HG02798 (cell line): ENCODE data around the gene EEF1A2.

Experiments
- ATAC-seq: cut with Tn5 transposase; IDR thresholded peaks from one replicate; pipeline ENCODE4 v1.9.1; 2021; ENCODE audit warnings: mild to moderate bottlenecking; ENCODE audit not compliant: unreplicated experiment, poor library complexity

Gene EEF1A2

GRCh38 chr20:63501818-63502670, 3.2 kb upstream of the EEF1A2 start:
- ATAC-seq, result no peak

DNA sequence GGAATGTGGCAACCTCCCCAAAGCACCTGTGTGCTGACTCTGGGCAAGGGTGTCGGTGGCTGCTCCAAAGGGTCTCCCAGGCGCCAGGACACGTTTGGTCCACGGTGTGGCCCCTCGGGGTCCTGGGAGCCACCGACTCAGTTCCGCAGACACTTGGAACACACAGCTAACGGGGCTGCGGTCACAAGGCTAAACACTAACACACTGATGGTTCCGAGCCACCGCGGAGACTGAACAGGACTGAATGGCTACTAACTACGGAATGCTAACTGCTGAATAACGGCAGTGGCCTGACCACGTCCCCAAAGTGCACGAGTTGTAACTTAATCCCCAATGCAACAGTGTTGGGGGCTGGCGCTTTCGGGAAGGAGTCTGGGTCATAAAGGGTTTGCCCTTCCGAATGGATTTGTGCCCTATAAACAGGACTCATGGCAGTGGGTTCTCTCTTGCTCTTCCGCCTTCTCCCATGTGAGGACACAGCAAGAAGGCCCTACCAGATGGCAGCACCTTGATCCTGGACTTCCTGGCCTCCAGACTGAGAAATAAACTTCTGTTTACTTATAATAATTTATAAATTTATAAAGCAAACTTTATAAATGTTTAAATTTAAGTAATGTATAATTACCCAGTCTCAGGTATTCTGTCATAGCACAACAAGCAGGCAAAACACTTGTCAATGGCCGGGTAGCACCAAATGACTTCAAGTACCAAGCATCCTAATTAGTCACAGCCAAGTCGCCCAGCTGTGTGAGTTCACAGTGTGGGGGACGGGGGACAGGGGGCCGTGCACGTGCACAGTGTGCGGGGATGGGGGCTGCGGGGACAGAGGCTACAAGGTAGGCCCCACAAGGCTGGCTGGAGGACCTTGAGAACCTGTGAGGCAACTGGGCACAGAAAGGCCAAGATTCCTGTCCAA, 2.3 kb upstream of the EEF1A2 start:
- ATAC-seq, result no peak

DNA sequence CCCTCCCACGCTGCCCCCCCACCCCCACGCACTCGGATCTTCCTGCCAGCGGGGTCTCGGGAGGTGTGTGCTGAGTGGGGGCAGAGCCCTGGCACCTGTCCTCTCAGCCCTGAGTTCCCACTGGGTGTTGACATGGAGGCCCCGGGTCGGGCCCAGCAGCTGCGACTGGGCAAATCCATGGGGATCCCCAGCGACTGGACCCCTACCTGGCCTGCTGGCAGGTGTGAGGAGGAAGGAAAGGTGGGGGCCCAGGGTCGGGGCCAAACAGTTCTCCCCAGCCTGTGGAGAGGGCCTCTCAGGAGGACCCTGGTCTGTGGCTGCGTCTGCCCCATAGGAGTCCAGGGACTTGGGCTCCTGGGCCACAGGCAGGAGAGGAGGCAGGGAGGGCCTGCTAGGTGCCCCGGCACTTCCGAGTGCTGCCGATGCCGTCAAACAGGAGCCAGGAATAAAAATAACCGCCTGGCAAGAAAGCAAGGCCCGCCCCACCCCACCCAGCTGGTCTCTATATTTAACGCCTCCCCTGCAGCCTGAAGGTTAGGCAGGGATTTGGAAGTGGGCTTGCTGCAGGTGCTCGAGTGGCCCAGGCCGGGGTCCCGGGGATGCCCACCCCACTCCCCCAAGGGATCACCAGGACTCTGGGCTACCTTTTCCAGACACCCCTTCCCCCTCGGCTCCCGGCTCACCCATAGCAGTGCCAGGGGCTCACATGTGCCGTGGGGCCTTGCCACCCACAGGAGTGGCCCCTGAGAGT, 1.4 kb upstream of the EEF1A2 start:
- no peak for ATAC-seq

GRCh38 chr20:63499338-63499969, 571 bp upstream of the EEF1A2 start:
- ATAC-seq, result no peak

DNA sequence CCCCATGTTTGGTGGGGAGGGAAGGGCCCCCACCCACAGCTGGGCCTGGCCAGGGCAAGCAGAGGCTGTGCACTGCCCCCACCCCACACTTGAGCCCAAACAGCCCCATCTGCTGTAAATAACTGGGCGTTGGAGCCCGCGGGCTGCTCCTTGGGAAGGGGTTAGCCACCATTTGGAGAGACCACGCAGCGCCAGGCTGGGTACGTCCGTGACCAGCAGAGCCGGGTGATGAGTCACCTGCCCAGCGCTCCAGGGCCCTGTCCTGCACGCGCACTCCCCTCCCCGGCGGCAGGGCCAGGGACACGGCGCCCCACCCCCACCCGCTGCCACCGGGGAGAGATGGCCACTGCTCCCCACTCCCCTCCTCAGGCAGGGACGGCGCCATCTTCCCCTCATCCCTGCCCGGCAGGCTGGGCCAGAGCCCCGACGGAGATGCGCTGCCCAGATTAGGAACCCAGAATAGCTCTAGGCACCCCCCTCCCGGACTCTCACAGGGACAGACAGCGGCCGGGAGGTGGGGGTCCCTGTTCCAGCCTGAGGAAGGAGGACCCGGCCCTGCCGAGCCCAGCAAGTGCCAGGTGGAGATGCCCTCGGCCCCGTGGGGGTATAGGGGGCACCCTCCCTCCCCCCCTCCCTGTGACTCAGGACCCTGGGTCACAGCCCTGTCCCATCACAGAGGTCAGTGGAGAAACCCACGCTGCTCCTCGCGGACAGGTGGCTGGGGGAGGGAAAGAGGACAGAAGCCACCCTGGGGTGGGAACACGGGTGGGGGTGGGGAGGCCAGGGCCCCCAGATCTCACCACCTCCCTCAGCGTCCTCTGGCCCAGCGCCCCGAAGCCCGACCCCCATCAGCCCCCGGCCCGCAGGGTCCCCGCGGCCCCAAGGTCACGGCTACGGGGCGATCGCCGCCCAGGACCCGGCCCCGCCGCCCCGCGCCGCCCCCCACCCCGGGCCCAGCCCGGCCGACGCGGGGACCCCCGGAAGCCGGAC, 642 bp downstream of the EEF1A2 start:
- no peak for ATAC-seq

- no peak for ATAC-seq
These were observed 1.5 kb downstream of the EEF1A2 start for GRCh38 chr20:63497138-63497945.

DNA sequence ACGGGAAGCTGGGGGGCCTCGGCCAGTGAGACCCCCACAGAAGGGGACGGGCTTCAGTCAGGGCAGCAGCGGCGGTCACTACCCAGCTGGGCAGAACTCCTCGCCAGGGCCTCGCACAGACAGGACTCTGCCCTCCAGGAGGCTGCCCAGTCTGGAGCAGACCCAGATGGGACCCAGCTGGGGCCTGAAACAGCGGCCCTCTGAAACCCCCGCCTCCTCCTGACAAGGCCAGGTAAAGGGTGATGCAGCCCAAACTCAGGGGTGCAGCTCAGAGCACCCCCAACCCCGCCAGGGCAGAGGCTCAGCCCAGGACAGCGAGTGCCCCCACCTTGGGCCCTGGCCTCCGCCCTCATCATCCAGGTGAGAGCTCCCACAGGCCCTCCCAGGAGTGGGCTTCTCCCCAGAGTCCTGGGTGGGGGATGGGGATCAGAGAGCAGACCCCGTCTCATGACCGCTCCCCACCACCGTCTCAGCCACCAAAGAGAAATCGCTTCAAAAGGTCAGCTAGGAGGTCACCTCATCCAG, 2.2 kb downstream of the EEF1A2 start:
- ATAC-seq, result no peak

DNA sequence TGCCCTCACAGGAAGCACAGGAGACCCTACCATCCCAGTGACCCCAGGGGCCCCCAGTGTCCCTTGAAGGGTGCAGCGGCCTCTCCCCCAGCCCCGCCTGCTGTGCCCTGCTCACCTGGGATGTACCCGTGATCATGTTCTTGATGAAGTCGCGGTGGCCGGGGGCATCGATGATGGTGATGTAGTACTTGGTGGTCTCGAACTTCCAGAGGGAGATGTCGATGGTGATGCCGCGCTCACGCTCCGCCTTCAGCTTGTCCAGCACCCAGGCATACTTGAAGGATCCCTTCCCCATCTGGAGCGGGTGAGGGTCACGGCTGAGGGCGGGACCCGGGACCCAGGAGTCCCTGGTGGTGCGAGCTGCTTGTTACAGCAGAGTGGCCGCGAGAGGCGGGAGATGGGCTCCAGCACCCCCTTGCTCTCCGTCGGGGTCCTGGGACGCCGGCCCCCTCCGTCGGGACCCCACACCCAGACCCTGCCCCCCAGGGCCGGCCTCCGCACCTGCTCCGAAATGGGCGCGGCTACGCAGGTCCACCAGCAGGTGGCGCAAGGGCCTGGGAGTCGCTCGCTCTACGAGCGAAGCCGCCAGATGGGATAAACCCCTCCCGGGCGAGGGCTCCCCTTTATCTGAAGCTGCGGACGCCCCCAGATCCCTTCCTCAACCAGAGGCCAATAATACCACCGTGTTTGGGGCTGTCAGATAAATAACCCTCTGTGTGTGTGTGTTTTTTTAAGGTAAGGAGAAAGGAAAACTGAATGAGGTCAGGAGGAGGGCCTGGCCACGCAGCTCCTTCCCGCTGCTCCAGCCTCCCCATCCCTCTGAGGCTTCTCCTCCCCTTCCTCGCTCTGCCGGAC, 2.9 kb downstream of the EEF1A2 start:
- ATAC-seq, result no peak

DNA sequence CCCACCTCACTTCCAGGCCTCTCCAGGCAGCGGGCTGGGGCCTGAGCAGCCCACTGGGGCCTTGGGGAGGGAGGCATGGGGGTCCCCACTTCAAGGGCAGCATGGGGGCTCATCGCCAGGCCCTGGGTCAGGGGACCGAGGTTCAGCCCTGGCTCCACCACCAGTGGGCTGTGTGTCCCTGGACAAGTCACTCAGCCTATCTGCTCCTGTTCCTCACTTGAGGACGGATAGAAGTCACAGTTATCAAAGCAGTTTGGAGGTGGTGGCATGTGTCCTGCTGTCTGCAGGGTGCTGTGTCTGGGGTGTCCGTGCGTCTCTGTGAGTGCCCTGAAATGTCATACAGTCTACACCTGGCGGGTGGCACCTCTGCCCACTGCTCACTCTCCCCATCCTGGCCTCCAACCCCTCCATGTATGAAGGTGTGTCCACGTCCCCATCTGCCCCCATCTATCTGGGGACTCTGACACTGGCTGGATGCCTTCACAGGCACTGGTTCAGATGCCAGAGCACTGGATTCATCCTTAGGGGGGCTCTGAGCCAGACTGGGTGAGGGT, 3.6 kb downstream of the EEF1A2 start:
- ATAC-seq, result no peak

GRCh38 chr20:63494420-63495166, 4.3 kb downstream of the EEF1A2 start:
- no peak for ATAC-seq

DNA sequence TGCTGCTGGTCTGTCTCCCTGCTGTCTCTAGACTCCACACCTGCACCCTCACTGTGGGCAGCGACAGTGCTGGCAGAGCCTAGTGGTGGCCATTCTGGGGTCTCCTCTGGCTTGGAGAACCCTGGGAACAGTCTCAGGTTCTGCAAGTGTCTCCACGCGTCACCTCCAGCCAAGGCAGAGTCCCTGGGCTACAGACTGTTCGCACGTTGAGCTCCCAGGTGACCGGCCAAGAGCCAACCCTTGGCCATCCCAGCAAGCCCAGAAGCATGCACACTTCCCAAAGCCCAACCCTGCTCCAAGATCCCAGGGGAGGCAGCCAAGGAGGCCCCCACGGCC, 4.8 kb downstream of the EEF1A2 start:
- no peak for ATAC-seq

DNA sequence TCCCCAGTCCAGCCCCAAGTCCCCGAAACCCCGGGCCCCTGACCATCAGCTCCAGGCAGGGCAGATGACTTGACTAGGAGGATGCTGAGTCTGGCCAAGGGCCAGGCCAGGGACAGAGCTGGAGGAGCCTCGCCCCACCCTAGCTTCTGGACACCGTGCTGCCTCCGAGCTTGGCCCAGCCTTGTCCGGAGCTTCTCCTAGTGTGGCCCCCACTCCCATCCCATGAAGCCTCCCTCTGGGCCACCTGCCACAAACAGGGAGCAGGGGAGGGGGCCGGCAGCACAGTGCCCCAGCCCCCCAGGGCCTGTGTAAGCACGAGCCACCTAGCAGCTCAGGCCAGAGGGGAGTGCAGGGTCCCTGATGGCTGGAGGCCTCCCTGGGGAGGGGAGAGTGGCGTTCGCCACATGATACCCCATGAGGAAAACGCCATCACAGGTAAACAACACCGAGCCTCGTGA, 5.3 kb downstream of the EEF1A2 start:
- ATAC-seq, result no peak

DNA sequence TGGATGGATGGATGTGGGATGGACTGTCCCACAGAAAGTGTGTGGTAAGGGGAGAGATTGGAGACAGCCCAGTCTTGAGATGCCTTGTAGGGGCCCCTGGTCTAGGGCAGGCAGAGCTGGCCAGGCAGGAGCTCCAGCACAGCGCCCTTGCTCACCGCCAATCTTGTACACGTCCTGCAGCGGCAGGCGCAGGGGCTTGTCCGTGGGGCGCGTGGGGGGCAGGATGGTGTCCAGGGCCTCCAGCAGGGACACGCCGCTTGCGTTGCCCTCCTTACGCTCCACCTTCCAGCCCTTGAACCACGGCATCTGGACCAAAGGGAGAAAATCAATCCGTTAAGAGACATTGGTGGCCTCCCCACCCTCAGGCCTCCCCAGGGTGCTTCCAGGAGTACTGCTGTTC, 5.9 kb downstream of the EEF1A2 start:
- ATAC-seq, result no peak

DNA sequence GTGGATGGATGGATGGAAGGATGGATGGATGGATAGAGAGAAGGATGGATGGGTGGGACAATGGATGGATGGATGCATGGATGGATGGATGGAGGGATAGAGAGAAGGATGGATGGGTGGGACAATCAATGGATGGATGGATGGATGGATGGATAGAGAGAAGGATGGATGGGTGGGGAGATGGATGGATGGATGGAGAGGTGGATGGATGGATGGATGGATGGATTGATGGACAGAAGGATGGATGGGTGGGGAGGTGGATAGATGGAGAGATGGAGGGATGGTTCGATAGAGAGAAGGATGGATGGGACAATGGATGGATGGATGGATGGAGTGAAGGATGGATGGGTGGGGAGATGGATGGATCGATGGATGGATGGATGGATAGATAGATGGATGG, 6.4 kb downstream of the EEF1A2 start:
- ATAC-seq, result no peak

GRCh38 chr20:63491635-63492230, 7.2 kb downstream of the EEF1A2 start:
- ATAC-seq, result no peak

GRCh38 chr20:63491078-63491477, 7.8 kb downstream of the EEF1A2 start:
- no peak for ATAC-seq
